T-helper 17 cell (primary cell): Measurements from ENCODE around the gene SPRYD3. TPM values are rescaled to one million over a fixed set of nuclear protein-coding genes. Genes with fewer than 3 reads are reported as not detected.
"Not testable (repeated sequence)": the region's sequence is repeated elsewhere in the genome, so short reads cannot be mapped to it uniquely, and the experiment has no call there.

ENCODE experiments used
- ATAC-seq: fragments of 150-1000 bp; cut with Tn5 transposase; 2 replicates; pipeline ENCODE4 v1.10.0; 2021; ENCODE audit warnings: mild to moderate bottlenecking, moderate library complexity
- DNase-seq, 3 donors: peaks; one replicate each; pipeline versions ENCODE4 v3.0.0 to v3.0.0-alpha.2; 2020 to 2021
- H3K9me3 ChIP-seq: one replicate; pipeline ENCODE4 v1.7.0; 2013; ENCODE audit warnings: low read length, mild to moderate bottlenecking; ENCODE audit not compliant: control insufficient read depth, poor library complexity, severe bottlenecking
- H3K27ac Mint-ChIP-seq: one replicate; pipeline ENCODE4 v1.8.0; 2022; ENCODE audit warnings: mild to moderate bottlenecking, moderate library complexity, mixed read lengths
- H3K27me3 Mint-ChIP-seq: one replicate; pipeline ENCODE4 v1.8.0; 2022; ENCODE audit warnings: mixed read lengths
- H3K36me3 Mint-ChIP-seq: one replicate; pipeline ENCODE4 v1.8.0; 2022; ENCODE audit warnings: low read depth, mixed read lengths
- H3K4me1 Mint-ChIP-seq: one replicate; pipeline ENCODE4 v1.8.0; 2022; ENCODE audit warnings: mild to moderate bottlenecking, mixed read lengths
- H3K4me3 Mint-ChIP-seq: one replicate; pipeline ENCODE4 v1.8.0; 2022; ENCODE audit warnings: mild to moderate bottlenecking, moderate library complexity, mixed read lengths
- total RNA-seq, 4 donors: library from RNA in 2 of 4; stranded (reverse) in 2 of 4; gene quantifications; one replicate each; pipeline ENCODE4 v1.2.3 and lab custom pipeline; 2022 to 2026

The SPRYD3 gene
- total RNA-seq, 2 donors from 2014 or later: 23.1 to 29.6 TPM

- DNase-seq (no peak), ATAC-seq (no peak)
- Mint-ChIP-seq H3K27me3 (no peaks in the 10 kb centered on the region), H3K4me3 (no peak overlapping the region), H3K27ac (no peak overlapping the region), H3K4me1 (no peaks in the 10 kb centered on the region), H3K36me3 (no peaks in the 10 kb centered on the region)
- no peaks in the 10 kb centered on the region for H3K9me3 ChIP-seq
Measured at GRCh38 chr12:53113136-53113705, 34.0 kb upstream of the SPRYD3 start.

GRCh38 chr12:53112431-53112830 is 33.2 kb upstream of the SPRYD3 start:
- not testable (repeated sequence) for DNase-seq, H3K4me1 Mint-ChIP-seq, H3K27me3 Mint-ChIP-seq, H3K4me3 Mint-ChIP-seq, H3K36me3 Mint-ChIP-seq, ATAC-seq, H3K9me3 ChIP-seq, H3K27ac Mint-ChIP-seq

GRCh38 chr12:53107122-53107521 is 27.9 kb upstream of the SPRYD3 start:
- ATAC-seq: no peak
- Mint-ChIP-seq H3K27me3 (no peaks in the 10 kb centered on the region), H3K27ac (peak overlapping the region; percentile 39), H3K4me1 (peaks cover 20% of the 10 kb centered on the region), H3K36me3 (peaks cover 2% of the 10 kb centered on the region), H3K4me3 (no peak overlapping the region)
- no peaks in the 10 kb centered on the region for H3K9me3 ChIP-seq
- no peak for DNase-seq

- Mint-ChIP-seq H3K27ac (peak overlapping the region; percentile 88), H3K27me3 (no peaks in the 10 kb centered on the region), H3K4me1 (peaks cover 20% of the 10 kb centered on the region), H3K4me3 (no peak overlapping the region), H3K36me3 (peaks cover 2% of the 10 kb centered on the region)
- H3K9me3 ChIP-seq: no peaks in the 10 kb centered on the region
- ATAC-seq (no peak), DNase-seq (no peak)
Measured at GRCh38 chr12:53105712-53106439, 26.7 kb upstream of the SPRYD3 start.

GRCh38 chr12:53105256-53105655 is 26.1 kb upstream of the SPRYD3 start:
- Mint-ChIP-seq H3K27me3 (no peaks in the 10 kb centered on the region), H3K4me3 (peak overlapping the region; percentile 71), H3K27ac (peak overlapping the region; percentile 88), H3K4me1 (peaks cover 20% of the 10 kb centered on the region), H3K36me3 (peaks cover 2% of the 10 kb centered on the region)
- no peak for DNase-seq
- H3K9me3 ChIP-seq: no peaks in the 10 kb centered on the region
- no peak for ATAC-seq

GRCh38 chr12:53103860-53104305 is 24.7 kb upstream of the SPRYD3 start:
- Mint-ChIP-seq H3K27me3 (no peaks in the 10 kb centered on the region), H3K36me3 (peaks cover 2% of the 10 kb centered on the region), H3K27ac (peak overlapping the region; percentile 88), H3K4me1 (peaks cover 26% of the 10 kb centered on the region), H3K4me3 (peak overlapping the region; percentile 19)
- peak; percentile 31 for ATAC-seq
- no peak for DNase-seq
- no peaks in the 10 kb centered on the region for H3K9me3 ChIP-seq

GRCh38 chr12:53102883-53103807 is 24.0 kb upstream of the SPRYD3 start, which contains the start of gene SOAT2:
TSS of gene SOAT2 (plus strand) at chr12:53103486. CDS start at chr12:53103578, 92 bp downstream.
- no peak for DNase-seq
- Mint-ChIP-seq H3K4me1 (peaks cover 33% of the 10 kb centered on the region), H3K4me3 (peak within 1 kb of the TSS; percentile 64), H3K36me3 (peaks cover 2% of the 10 kb centered on the region), H3K27ac (peak within 1 kb of the TSS; percentile 92), H3K27me3 (no peaks in the 10 kb centered on the region)
- H3K9me3 ChIP-seq: no peaks in the 10 kb centered on the region
- ATAC-seq: peak; percentile 76

- DNase-seq (no peak), ATAC-seq (no peak)
- H3K36me3 Mint-ChIP-seq: peaks cover 2% of the 10 kb centered on the region
- peak overlapping the region; percentile 92 for H3K27ac Mint-ChIP-seq
- peaks cover 37% of the 10 kb centered on the region for H3K4me1 Mint-ChIP-seq
- H3K27me3 Mint-ChIP-seq: no peaks in the 10 kb centered on the region
- H3K4me3 Mint-ChIP-seq: peak overlapping the region; percentile 64
- no peaks in the 10 kb centered on the region for H3K9me3 ChIP-seq
Measured at GRCh38 chr12:53101931-53102781, 23.0 kb upstream of the SPRYD3 start.

- Mint-ChIP-seq H3K27me3 (no peaks in the 10 kb centered on the region), H3K4me3 (no peak overlapping the region), H3K4me1 (peaks cover 42% of the 10 kb centered on the region), H3K36me3 (peaks cover 4% of the 10 kb centered on the region), H3K27ac (no peak overlapping the region)
- H3K9me3 ChIP-seq: no peaks in the 10 kb centered on the region
- ATAC-seq: no peak
- no peak for DNase-seq
Measured at GRCh38 chr12:53101266-53101665, 22.1 kb upstream of the SPRYD3 start.

- H3K9me3 ChIP-seq: no peaks in the 10 kb centered on the region
- Mint-ChIP-seq H3K27ac (peak overlapping the region; percentile 54), H3K4me3 (peak overlapping the region; percentile 12), H3K4me1 (peaks cover 42% of the 10 kb centered on the region), H3K36me3 (peaks cover 2% of the 10 kb centered on the region), H3K27me3 (no peaks in the 10 kb centered on the region)
- DNase-seq: no peak
- ATAC-seq: no peak
Measured at GRCh38 chr12:53100466-53101151, 21.4 kb upstream of the SPRYD3 start.

- Mint-ChIP-seq H3K27ac (peak overlapping the region; percentile 84), H3K36me3 (peaks cover 2% of the 10 kb centered on the region), H3K27me3 (no peaks in the 10 kb centered on the region), H3K4me3 (peak overlapping the region; percentile 63), H3K4me1 (peaks cover 40% of the 10 kb centered on the region)
- no peaks in the 10 kb centered on the region for H3K9me3 ChIP-seq
- peak; percentile 75 to 88 (median 77) for DNase-seq
- peak; percentile 69 for ATAC-seq
Measured at GRCh38 chr12:53099071-53099882, 20.1 kb upstream of the SPRYD3 start.
